Activated CD4-positive, alpha-beta T cell treated with anti-CD3 and anti-CD28 coated beads for 4 hours (primary cell): ENCODE measurements around the gene LGALS8.
"Not testable (repeated sequence)": the region's sequence is repeated elsewhere in the genome, so short reads cannot be mapped to it uniquely, and the experiment has no call there.

Source experiments
- DNase-seq, 2 donors: peaks; one replicate each; pipeline ENCODE4 v3.0.0-alpha.2; 2020

LGALS8 gene

DNA sequence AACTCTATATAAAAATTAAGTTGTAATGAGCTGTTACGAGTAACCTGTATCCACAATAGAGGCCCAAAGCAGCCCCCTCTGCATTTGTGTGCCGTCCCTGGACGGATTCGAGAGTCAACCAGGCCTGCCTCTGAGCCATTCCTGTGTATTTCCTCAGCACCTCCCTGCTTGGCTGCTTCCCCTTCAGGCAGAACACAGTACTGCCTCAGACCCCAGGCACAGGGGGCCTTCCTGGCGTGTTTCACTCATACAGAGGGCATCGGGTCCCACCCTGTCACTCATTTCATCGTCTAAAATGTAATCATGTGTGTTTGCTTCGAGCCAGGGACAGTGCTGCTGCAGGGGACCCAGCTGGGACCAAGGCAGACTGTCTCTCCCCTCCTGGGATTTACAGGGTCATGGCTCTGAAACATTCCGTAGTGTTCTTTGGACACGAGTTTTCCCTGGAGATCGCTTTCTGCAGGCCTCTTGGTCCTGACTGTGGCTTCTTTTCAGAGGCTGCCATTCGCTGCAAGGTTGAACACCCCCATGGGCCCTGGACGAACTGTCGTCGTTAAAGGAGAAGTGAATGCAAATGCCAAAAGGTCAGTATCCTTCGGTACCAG lies 19.4 kb downstream of the LGALS8 start:
- DNase-seq: no peak

DNA sequence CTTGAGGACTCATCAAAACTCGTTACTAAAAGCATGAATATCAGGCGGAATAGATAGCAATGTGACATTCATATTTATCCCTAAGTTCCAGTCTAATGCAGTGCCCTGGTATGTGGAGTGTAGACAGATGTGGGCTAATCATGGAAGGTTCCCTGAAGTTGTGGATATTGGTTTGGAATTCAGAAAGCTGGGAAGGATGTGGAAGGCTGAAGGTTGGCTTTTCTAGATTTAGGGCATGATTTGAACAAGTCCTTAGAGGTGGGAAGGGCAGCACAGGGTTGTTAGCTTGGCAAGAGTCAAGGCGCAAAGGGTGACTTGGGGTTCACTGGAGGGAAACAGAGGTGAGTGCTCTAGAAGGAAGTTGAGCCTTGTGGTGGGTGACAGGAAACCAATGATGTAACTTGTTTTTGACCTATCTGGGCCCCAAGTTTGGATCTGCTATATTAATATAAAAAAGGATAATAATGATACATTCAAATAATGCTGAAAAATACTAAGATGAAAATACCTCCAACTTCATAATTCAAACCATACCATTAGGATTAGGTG lies 21.9 kb downstream of the LGALS8 start:
- no peak for DNase-seq

DNA sequence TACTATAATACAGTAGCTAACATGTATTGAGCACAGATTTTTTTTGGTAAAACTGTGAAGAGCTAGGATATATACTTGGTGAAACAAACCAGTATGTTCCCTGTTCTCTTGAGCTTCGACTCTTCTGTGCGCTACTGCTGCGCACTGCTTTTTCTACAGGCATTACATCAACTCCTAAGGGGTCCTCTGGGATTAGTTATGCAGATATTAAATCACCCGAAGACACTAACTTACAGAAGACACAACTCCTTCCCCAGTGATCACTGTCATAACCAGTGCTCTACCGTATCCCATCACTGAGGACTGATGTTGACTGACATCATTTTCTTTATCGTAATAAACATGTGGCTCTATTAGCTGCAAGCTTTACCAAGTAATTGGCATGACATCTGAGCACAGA lies 24.7 kb downstream of the LGALS8 start:
- no peak for DNase-seq

DNA sequence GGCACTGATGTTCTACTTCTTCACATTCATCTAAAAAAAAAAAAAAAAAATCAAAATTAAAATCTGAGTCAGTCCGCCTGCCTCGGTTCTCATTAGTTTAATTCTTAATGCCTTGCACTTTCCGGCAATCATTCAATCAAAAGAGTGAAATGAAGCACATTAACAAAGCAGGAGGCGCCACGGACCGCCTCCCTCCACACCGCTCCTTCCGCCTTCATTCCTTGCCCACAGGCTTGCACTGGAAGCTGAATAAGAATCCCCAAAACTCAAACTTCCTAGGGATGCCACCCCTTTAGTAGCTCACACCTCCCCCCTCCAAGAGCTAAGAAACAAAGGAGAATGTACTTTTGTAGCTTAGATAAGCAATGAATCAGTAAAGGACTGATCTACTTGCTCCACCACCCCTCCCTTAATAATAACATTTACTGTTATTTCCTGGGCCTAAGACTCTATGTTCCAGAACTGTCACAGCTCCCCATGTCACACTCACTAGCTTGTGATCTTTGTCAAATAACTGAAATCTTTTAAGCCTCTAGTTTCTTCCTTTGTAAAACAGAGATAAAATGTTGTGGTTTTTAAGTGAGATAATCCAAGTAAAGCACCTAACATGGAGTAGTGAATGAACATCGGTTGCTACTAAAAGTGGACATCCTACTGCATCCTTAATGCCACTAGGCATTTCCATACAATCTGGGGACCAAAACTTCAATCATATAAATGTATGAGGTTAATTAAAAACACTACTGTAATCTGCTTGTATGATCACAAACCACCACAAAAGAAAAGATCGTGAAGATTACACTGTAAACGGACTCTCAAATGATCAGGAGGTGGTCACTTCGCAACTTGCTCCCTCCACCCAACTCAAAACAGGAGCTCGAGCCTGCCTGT lies 27.4 kb downstream of the LGALS8 start:
- no peak for DNase-seq

DNA sequence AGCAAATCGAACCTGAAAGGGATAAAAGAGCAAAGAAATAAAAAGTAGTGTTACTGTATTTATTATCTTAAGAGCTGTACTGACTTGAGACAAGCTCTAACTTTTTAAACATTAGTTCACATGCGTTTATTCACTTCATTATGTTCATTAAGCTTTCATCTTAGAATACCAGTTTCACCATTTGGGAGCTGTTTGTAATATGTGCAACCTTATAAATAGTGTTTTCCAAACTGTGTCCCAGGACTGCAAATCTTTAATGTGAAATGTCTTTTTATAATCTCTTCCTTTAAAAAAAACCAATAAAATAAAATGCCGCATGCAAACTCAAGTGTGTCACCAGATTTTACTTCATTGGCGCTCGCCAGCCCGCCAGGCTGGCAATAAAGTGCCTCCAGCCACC lies 28.3 kb downstream of the LGALS8 start:
- no peak for DNase-seq

DNA sequence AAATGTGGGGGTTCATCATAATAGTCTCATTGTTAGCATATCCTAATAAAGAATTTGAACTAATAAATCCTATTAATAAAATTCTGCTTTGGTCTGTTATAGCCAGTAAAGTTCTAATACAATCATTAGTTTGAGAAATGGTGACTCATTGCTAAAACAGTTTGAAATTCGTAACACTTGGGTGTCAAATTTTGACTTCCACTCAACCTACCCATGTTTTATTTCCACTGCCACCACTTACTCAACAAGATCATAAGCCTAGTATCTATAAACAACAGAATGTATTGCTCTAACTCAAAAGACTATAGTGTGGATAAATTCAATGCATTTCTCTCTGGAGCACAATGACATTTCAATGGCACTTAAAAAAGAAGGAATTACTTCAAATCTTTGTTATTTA lies 29.1 kb downstream of the LGALS8 start:
- no peak for DNase-seq

DNA sequence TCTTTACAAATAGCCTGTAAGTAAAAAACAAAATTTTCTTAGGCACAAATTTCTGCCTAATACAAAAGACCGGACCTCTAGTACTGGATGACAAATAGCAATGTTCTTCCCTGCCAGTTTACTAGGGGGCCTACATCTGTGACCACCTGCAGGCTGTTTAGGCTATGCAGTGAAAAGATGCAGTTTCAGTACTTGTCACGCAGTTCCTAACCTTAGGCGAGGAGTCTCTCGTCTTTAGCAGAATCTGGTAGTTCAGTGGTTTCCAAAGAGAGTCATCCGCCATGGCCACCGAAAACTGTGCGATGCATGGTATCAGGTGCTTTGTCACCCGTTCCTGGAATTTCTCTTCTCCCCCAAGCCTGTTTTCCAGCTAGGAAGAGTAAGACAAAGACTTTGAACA lies 29.6 kb downstream of the LGALS8 start:
- no peak for DNase-seq

DNA sequence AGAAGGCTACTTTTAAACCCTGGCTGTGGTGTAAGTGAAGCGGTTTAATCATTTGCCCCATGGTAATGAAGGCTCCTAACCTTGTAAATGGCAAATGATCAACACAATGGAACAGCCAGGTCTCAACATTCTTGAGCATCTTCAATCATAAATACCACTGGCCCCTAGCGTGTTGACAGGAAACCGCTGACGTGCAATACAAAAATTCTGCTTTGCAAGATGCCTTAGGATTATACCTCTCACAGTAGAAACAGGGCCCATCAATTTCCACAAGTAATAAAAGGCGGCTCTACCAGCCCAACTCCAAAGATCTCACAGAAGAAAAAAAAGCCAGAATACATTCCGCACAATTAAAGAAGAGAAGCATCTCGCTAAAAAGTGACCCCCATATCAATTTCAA lies 32.8 kb downstream of the LGALS8 start:
- no peak for DNase-seq

DNA sequence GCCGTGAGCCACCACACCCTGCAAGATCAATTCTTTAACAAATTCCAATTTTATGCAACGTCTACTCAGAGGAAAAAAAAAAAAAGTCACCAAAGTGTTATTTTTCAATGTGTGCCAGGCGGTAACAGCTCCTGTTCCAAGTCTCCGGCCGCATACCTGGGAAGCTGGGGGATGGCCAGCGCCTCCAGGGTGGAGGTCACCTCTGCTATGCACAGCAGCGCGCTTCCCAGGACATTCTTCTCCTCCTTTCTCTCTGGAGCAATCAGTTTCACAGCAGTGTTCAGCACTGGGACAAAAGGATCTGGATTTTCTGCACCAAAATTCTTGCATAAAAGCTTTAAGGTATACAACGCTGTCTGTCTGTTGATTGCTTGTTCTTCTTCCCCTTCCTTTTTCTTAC lies 34.3 kb downstream of the LGALS8 start:
- no peak for DNase-seq

DNA sequence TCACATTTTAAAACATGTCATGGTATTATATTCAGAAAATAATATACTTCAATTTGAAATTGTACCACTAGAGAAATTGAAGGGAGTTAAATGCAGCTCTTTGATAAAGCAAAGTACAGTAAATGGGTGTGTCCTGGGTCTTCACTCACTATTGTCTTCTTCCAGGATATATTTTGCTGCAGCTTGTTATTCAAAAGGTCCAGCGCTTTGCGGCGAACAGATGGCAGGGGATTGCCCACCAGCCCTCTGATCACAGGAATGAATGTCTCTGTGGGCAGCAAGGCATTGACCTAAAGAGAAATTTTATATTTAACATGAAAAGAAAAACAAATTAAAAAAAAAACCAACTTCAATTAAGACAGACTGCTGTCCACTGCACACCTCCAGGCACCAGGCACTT lies 35.1 kb downstream of the LGALS8 start:
- no peak for DNase-seq

DNA sequence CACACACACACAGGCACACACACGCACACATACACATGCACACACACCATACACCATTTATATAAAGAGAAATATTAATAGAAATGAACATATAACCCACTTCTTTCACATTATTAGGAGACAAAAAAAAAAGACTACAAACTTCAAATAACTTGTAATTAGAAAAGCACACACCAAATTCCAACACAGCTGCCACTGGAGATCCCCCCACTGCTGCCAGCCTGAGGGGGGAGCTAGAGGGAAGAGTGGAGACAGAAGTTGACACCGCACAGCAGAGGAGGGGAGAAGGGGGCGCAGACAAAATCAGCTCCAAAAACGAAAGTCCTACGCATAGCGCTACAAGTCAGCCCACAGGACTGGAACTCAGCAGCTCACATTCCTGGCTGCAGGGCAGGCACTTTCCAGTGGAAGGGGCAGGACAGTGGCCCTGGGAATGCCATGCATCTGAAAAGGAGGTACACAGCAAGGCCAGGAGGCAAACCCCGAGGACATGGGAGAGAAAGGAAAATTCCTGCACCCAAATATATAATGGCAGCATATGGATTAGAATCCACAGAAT lies 36.5 kb downstream of the LGALS8 start:
- no peak for DNase-seq

DNA sequence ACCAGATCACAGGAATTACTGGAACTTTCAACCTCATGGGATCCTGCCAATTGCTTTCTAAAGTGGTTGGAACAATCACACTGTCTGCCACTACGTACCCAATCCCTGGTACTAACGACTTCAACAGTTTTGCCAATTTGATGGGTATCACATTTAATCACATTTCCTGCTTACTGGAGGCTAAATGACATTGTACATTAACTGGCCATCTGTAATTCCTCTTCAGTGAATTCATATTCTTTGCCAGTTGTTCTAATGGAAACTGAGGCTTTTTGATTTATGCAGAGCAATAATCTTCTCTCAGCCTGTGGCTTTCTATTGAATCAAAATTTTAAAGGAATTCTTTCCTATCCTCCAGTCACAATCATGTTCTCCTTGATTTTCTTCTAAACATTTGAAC lies 38.2 kb downstream of the LGALS8 start:
- no peak for DNase-seq

DNA sequence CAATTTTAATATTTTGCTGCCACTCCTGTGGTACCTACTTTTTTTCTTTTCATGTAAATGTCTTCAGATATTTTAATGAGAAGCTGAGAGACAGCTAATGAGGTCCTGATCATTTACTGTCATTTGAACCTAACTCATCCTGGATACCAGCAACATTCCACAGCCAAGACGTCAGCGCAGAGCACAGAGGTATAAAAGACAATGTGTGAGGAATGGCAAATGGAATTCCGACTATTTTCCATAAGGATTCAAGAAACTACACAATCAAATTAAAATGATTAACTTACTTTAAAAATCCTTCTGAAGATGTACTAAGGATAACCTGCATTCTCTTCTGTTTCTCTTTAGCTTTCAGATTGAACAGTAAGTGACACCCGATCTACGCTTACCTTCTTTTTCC lies 41.7 kb downstream of the LGALS8 start:
- DNase-seq: no peak

DNA sequence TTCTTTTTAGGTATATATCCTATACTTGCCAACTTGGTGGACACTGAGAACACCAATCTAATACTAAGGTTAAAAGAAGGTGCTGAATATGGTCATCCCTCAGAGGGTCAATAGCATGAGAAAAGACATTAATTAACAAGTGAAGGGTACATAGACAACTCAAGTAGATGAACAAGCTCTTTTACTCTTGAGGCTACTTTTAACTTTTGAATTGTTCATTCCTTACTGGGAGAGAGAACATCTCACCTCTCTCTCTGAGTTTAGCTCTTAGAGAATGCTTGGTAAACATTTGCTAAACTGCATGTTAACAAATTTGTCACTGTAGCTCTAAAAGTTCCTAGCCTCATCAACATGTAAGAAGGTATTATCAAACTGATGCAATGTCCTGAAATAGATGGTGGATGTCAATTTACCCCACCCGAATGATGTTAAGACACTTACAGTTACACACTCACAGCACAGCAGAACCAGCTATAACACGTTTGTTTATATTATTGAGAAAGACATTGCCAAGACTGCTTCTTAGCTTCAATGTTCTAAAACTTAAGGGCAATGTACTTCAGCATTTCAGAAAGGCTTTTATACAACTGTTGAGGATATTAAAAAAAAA lies 44.6 kb downstream of the LGALS8 start:
- no peak for DNase-seq

DNA sequence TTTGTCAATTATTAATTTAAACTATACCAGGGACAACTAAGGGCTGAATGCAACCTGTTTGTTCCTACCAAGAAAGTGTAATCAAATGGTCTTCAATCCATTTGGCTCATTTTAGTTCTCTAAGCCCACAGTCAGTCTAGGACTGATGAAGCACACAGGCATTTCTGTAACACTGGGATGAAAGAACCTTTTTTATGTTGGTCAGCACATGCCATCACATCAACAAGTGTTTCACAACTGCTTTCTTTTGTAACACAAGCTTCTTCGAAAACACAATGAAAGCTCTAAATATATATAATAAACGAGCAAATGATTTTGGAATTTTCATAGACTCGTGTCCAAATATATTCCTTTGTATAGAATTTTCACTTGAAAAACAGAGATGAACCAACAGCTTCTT lies 51.7 kb downstream of the LGALS8 start:
- no peak for DNase-seq

DNA sequence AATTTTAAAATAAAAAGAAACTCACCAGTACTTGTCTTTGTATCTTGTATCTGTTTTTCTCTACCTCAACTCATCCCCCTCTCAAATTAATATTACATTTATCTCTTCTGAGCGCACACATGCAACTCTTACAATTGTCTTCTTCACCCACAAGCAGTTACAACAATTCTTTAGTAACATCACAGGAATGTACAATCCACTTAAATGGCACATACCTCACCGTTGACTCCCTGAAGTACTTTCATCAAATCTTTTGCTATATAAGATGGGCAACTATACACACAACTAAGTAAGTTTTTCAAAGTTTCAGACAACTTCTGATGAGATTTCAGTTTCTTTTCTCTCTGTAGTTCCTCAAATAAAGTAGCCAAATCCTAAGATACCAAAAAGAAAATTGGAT lies 52.2 kb downstream of the LGALS8 start:
- no peak for DNase-seq

DNA sequence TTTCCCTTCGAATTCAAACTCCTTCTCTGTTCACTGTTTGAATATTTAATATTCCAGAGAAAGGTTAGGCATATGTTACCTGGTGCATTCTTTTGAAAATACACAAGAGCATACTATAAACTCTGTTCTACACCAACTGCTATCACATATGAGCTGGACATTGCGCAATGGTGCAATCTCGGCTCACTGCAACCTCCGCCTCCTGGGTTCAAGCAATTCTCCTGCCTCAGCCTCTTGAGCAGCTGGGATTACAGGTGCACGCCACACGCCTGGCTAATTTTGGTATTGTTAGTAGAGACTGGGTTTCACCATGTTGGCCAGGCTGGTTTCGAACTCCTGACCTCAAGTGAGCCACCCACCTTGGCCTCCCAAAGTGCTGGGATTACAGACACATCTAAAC lies 53.3 kb downstream of the LGALS8 start:
- DNase-seq: not testable (repeated sequence)

DNA sequence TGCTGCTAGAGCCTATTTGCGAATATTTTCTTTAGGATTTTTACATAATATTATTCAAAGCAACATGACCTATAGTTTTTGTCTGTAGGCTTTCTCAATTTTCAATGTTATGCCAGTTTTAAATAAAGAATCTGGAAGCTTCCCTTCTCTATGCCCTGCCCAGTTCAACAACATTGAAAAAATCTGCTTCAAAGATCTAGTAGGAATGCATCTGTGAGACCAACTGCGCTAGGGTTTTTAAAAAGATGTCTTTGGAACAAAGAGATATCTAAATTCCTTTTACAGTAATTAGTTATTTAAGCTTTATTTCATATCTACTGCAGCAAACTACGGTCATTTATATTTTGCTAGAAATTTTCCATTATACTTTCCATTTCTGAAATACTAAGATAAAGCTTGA lies 54.9 kb downstream of the LGALS8 start:
- no peak for DNase-seq

DNA sequence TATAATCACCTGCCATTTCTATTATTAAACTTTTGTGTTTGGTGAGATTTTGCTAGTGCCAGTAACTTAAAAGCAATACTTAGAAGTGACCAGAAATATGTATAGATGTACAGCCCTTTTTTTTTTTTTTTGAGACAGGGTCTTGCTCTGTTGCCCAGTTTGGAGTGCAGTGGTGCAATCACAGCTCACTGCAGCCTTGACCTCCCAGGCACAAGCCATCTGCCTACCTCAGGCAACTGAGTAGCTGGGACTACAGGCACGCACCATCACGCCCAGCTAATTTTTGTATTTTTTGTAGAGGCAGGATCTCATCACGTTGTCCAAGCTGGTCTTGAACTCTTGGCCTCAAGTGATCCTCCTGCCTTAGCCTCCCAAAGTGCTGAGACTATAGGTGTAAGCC lies 56.6 kb downstream of the LGALS8 start:
- not testable (repeated sequence) for DNase-seq

DNA sequence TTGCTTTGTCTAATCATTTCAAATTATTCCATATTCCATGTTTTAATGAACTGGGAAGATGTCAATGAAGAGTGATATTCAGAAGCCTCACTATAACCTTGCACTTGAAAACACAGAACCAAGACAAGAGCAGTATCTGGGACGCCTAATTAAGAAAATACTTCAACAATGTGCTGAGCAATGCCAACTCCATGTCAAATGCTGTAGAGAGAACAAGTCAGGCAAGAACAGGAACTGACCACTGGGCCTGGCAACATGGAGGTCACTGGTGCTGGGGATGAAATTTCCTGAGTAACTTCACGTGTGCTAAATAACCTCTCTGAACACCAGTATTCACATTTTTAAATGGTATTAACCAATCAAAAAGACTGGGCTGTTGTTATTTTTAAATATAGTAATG lies 57.7 kb downstream of the LGALS8 start:
- no peak for DNase-seq

DNA sequence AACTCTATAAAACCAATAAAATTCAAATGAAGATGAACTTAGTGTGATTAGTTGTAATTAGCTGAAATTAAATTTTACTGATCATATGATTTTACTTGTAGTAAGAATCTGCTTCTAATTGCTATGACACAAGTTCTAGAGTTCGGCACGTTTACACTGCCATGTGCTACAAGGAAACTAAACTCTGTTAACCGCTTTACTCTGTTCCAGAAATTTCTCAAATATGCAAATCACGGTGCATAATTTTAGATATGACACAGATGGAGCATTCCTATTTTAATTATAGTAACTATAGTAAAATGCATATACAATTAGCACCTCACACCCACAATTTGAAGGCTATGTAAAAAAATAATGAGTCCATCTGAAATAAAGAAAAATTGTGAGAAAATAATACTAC lies 65.7 kb downstream of the LGALS8 start:
- DNase-seq: no peak

DNA sequence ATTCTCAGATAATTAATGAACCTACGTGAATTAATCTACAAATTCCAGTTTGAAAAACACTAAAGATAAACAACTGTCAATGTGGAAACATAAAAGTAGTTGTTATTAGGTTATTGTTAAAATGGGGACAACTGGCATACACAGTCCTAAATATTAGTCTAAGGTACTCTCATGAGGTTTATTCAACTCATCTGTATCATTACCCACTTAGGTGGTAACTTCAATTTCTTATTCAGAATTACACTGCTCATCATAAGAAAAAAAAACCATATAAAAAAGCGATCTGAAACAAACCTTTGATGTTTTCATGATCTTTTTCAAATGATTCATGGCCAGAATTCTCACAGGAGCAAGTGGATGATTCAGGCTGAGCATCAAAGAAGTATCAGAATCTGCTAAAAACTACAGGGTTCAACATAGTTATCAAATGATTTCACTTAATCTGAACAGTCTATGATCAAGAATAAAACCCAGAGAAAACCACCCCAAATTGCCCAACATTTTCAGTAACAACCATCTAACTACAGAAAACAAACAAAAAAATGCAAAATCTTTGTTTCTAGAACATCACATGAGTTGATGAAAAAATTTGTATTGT lies 66.9 kb downstream of the LGALS8 start:
- DNase-seq: no peak

DNA sequence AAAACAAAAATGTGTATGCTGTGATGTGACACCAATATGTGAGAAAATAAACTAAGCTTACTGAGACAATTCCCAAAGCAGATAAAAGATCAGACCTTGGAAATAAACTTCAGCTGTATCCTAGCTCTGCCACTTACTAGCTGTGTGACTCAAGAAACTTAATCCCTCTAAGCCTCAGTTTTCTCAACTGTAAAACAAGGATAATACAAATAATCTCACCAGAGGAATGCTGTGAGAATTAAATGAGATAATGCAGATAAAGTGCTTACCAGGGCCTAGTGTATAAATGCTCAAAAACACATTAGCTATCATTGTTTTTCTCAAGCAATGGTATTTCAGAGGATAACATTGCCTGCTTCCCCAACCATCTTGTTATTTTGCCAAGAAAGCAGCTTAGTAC lies 78.4 kb downstream of the LGALS8 start:
- no peak for DNase-seq
